ELF-1 (cell line): ENCODE results near the gene FXYD3.

Experiments
- DNase-seq: peaks from one replicate; pipeline ENCODE4 v3.0.0-alpha.2; 2016; ENCODE audit warnings: low read depth, low spot score

Gene FXYD3

GRCh38 chr19:35160629-35161433 is 45.2 kb downstream of the FXYD3 start:
- no peak for DNase-seq

GRCh38 chr19:35161434-35161743 is 45.8 kb downstream of the FXYD3 start:
- no peak for DNase-seq

- DNase-seq: peak; percentile 83
Measured at GRCh38 chr19:35162471-35163326, 47.1 kb downstream of the FXYD3 start.

- DNase-seq: no peak
Measured at GRCh38 chr19:35164418-35164817, 48.8 kb downstream of the FXYD3 start.

GRCh38 chr19:35165200-35166058 is 49.8 kb downstream of the FXYD3 start:
- no peak for DNase-seq

GRCh38 chr19:35166100-35167063 is 50.8 kb downstream of the FXYD3 start:
- no peak for DNase-seq

GRCh38 chr19:35167251-35168119 is 51.9 kb downstream of the FXYD3 start:
- no peak for DNase-seq

- DNase-seq: no peak
Measured at GRCh38 chr19:35168196-35168595, 52.6 kb downstream of the FXYD3 start.

GRCh38 chr19:35169221-35169995 is 53.8 kb downstream of the FXYD3 start:
- no peak for DNase-seq

GRCh38 chr19:35170359-35171061 is 54.9 kb downstream of the FXYD3 start:
- DNase-seq: no peak

- no peak for DNase-seq
Measured at GRCh38 chr19:35171730-35172129, 56.1 kb downstream of the FXYD3 start.
